ENCODE measurements around the gene CCDC142. TPM values are rescaled to one million over a fixed set of nuclear protein-coding genes. Genes with fewer than 3 reads are reported as not detected.

The CCDC142 gene
- total and polyA plus RNA-seq, 9 of the 15 experiments (the other 6 are each of a cell fraction or from before 2014, with no cell fraction given), result 0.55 to 11.7 (median 7.2) TPM

DNA sequence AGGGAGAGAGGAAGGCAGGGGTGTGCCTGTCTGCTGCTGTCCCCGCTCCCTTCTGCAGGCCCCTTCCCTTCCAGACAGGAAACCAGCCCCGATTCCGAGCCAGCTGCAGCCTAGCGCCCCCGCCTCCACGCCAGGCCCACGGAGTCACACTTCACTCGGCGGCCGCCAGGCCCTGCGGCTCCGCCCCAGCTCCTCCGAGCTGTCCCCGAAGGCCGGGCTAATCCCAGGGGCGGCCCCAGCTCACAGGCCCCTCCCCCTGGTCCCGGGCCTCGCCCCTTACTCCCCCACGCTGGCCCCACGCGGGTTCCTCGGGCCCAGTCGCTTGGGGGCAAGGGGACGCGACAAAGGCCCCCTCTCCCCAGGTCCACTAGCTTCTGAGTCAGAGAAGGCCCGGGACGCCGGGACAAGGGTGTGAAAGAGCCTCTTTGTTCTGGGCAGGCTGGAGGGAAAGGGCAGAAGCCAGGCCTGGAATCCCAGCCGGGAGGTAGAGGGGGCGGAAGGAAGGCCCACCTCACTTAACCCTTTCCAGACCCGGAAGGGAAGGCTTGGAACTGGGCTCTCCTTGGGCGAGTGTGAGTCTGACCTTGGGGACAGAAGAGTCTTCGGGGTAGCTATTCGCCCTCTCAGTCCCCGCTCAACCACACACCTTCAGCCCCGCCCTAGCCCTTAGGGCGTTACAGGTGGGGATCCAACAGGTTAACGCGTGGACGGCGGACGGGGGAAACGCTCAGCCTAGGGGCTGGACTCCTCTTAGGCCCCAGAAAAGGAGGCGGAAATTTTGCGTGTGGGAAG is 42.2 kb downstream of the CCDC142 start (continued):
- TF ChIP-seq ZNF740 (CRISPR knock-in tag; IDR thresholded peaks at IDR 0.05), result peak; percentile 86
- TF ChIP-seq ZNF740 (tag; IDR thresholded peaks at IDR 0.05), result no peak
- TF ChIP-seq PTBP1 (IDR thresholded peaks at IDR 0.05; ENCODE audit: low read depth, low read length), result no peak
- TF ChIP-seq ELF1 (tag; IDR thresholded peaks at IDR 0.05), result 0 out of 2 replicates have a peak, but pooled peaks have one; percentile 21
- no peak for TF ChIP-seq GTF2E2 (tag; IDR thresholded peaks at IDR 0.05)
- no peak for TF ChIP-seq ZNF146 (CRISPR knock-in tag; IDR thresholded peaks at IDR 0.05; ENCODE audit: unreplicated experiment)
- TF ChIP-seq NCOA2 (IDR thresholded peaks at IDR 0.05; ENCODE audit: partially characterized antibody in 2 of 2), result no peak
- TF ChIP-seq TCF3 (CRISPR knock-in tag; IDR thresholded peaks at IDR 0.05), result no peak
- TF ChIP-seq CGGBP1 (CRISPR knock-in tag; IDR thresholded peaks at IDR 0.05), result no peak
- TF ChIP-seq XRCC5 (IDR thresholded peaks at IDR 0.05; ENCODE audit: low read depth, low read length), result no peak
- TF ChIP-seq, protein P1, sequence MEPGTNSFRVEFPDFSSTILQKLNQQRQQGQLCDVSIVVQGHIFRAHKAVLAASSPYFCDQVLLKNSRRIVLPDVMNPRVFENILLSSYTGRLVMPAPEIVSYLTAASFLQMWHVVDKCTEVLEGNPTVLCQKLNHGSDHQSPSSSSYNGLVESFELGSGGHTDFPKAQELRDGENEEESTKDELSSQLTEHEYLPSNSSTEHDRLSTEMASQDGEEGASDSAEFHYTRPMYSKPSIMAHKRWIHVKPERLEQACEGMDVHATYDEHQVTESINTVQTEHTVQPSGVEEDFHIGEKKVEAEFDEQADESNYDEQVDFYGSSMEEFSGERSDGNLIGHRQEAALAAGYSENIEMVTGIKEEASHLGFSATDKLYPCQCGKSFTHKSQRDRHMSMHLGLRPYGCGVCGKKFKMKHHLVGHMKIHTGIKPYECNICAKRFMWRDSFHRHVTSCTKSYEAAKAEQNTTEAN (CRISPR knock-in tag; IDR thresholded peaks at IDR 0.05), result no peak
- TF ChIP-seq YY1 (IDR thresholded peaks at IDR 0.05; ENCODE audit: borderline replicate concordance in 1 of 3, control insufficient read depth in 1 of 3, extremely low read depth in 1 of 3, insufficient read depth in 3 of 3, insufficient read length in 1 of 3, insufficient replicate concordance in 2 of 3, low read depth in 1 of 3, low read length in 2 of 3), result peak in 2 of 3 experiments; percentile 39 to 54
- no peak for TF ChIP-seq GTF2A2 (tag; IDR thresholded peaks at IDR 0.05)
- TF ChIP-seq ZZZ3 (IDR thresholded peaks at IDR 0.05), result no peak
- peak; percentile 25; the same call in 1 of the 2 replicates for TF ChIP-seq CTBP1 (IDR thresholded peaks at IDR 0.05; ENCODE audit: borderline replicate concordance)
- no peak for TF ChIP-seq ZNF41 (CRISPR knock-in tag; conservative IDR thresholded peaks at IDR 0.05)
- TF ChIP-seq RERE (CRISPR knock-in tag; IDR thresholded peaks at IDR 0.05; ENCODE audit: borderline replicate concordance), result no peak
- TF ChIP-seq KLF16 (IDR thresholded peaks at IDR 0.05), result peak; percentile 15; the same call in 1 of the 2 replicates
- 0 out of 2 replicates have a peak, but pooled peaks have one; percentile 7 for TF ChIP-seq ZKSCAN1 (IDR thresholded peaks at IDR 0.05; ENCODE audit: low read depth, low read length)
- peak; percentile 53; the same call in 1 of the 2 replicates for TF ChIP-seq LCOR (CRISPR knock-in tag; IDR thresholded peaks at IDR 0.05)

Measured in K562 (cell line).